OCI-LY1 (cell line): Measurements from ENCODE around the gene LAMA4.

ENCODE experiments used
- H2AFZ ChIP-seq: fragments of 200-600 bp; sonication (generic), shearing (Covaris generic); 2 replicates; pipeline ENCODE4 v1.6.0; 2014; ENCODE audit warnings: antibody characterized with exemption, mild to moderate bottlenecking, low read length
- H3F3A ChIP-seq: fragments of 200-600 bp; sonication (generic), shearing (Covaris generic); 2 replicates; pipeline ENCODE4 v1.6.0; 2014; ENCODE audit warnings: mild to moderate bottlenecking, antibody characterized with exemption, low read length, moderate library complexity; ENCODE audit not compliant: insufficient read depth
- H3K27ac ChIP-seq: fragments of 200-600 bp; sonication (generic); 2 replicates; pipeline ENCODE4 v1.5.1; 2014; ENCODE audit warnings: low read length, mixed run types, mild to moderate bottlenecking, low read depth; ENCODE audit not compliant: poor library complexity, severe bottlenecking
- H3K27me3 ChIP-seq: fragments of 200-600 bp; sonication (generic); 2 replicates; pipeline ENCODE4 v1.6.0; 2014; ENCODE audit warnings: antibody characterized with exemption, mild to moderate bottlenecking, low read length, moderate library complexity; ENCODE audit not compliant: insufficient read depth
- H3K36me3 ChIP-seq: fragments of 200-600 bp; sonication (generic); 2 replicates; pipeline ENCODE4 v1.6.1; 2014; ENCODE audit warnings: mild to moderate bottlenecking, antibody characterized with exemption, low read length, moderate library complexity, mixed read lengths; ENCODE audit not compliant: insufficient read depth
- H3K4me1 ChIP-seq: fragments of 200-600 bp; sonication (generic); 2 replicates; pipeline ENCODE4 v1.5.1; 2014; ENCODE audit warnings: mild to moderate bottlenecking, low read length, moderate library complexity; ENCODE audit not compliant: insufficient read depth, severe bottlenecking
- H3K4me2 ChIP-seq: fragments of 200-600 bp; sonication (generic), shearing (Covaris generic); 2 replicates; pipeline ENCODE4 v1.6.1; 2014; ENCODE audit warnings: low read length
- H3K4me3 ChIP-seq: fragments of 200-600 bp; sonication (generic); 2 replicates; pipeline ENCODE4 v1.5.1; 2014; ENCODE audit warnings: low read length, low read depth, mild to moderate bottlenecking, mixed read lengths; ENCODE audit not compliant: poor library complexity, severe bottlenecking
- H3K79me2 ChIP-seq: fragments of 200-600 bp; shearing (Covaris generic); 2 replicates; pipeline ENCODE4 v1.6.1; 2016; ENCODE audit warnings: mixed run types, low read length, mixed read lengths; ENCODE audit not compliant: insufficient read depth
- H3K9ac ChIP-seq: fragments of 200-600 bp; sonication (generic), shearing (Covaris generic); 2 replicates; pipeline ENCODE4 v1.6.1; 2014; ENCODE audit warnings: mild to moderate bottlenecking, low read length, mixed read lengths
- H3K9me2 ChIP-seq: fragments of 200-600 bp; sonication (generic), shearing (Covaris generic); 2 replicates; pipeline ENCODE4 v1.6.1; 2014; ENCODE audit warnings: low read depth, mild to moderate bottlenecking, low read length, mixed read lengths
- H3K9me3 ChIP-seq: fragments of 200-600 bp; shearing (Covaris generic); 2 replicates; pipeline ENCODE4 v1.6.1; 2014; ENCODE audit warnings: low read length, mixed read lengths
- H4K20me1 ChIP-seq: fragments of 200-600 bp; sonication (generic), shearing (Covaris generic); 2 replicates; pipeline ENCODE4 v1.6.0; 2016; ENCODE audit warnings: mild to moderate bottlenecking, low read length; ENCODE audit not compliant: insufficient read depth
- EZH2 ChIP-seq: fragments of 200-600 bp; sonication (generic), shearing (Covaris generic); IDR thresholded peaks from 2 replicates; pipeline ENCODE4 v1.8.0; 2017; ENCODE audit warnings: borderline replicate concordance, mixed run types, mild to moderate bottlenecking, antibody characterized with exemption, low read length, moderate library complexity, mixed read lengths
- TF ChIP-seq, protein P1 (sequence below): fragments of 200-600 bp; sonication (generic), shearing (Covaris generic); IDR thresholded peaks from 2 replicates; pipeline ENCODE4 v1.5.1; 2017; ENCODE audit warnings: mild to moderate bottlenecking, antibody characterized with exemption, low read length, moderate library complexity, mixed read lengths

Gene LAMA4

GRCh38 chr6:112281821-112282615 is 27.7 kb upstream of the LAMA4 start:
- Histone ChIP-seq H3K9me3 (no peaks in the 10 kb centered on the region), H3F3A (no peaks in the 10 kb centered on the region), H4K20me1 (no peaks in the 10 kb centered on the region), H2AFZ (no peak overlapping the region), H3K27ac (no peak overlapping the region), H3K36me3 (no peaks in the 10 kb centered on the region), H3K27me3 (no peaks in the 10 kb centered on the region), H3K4me2 (no peak overlapping the region), H3K4me1 (no peaks in the 10 kb centered on the region), H3K9me2 (no peaks in the 10 kb centered on the region), H3K79me2 (no peaks in the 10 kb centered on the region), H3K9ac (no peak overlapping the region), H3K4me3 (no peak overlapping the region)
- TF ChIP-seq EZH2 = no peak
- TF ChIP-seq, protein P1, sequence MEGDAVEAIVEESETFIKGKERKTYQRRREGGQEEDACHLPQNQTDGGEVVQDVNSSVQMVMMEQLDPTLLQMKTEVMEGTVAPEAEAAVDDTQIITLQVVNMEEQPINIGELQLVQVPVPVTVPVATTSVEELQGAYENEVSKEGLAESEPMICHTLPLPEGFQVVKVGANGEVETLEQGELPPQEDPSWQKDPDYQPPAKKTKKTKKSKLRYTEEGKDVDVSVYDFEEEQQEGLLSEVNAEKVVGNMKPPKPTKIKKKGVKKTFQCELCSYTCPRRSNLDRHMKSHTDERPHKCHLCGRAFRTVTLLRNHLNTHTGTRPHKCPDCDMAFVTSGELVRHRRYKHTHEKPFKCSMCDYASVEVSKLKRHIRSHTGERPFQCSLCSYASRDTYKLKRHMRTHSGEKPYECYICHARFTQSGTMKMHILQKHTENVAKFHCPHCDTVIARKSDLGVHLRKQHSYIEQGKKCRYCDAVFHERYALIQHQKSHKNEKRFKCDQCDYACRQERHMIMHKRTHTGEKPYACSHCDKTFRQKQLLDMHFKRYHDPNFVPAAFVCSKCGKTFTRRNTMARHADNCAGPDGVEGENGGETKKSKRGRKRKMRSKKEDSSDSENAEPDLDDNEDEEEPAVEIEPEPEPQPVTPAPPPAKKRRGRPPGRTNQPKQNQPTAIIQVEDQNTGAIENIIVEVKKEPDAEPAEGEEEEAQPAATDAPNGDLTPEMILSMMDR = no peak

- H3K9me2 ChIP-seq = no peaks in the 10 kb centered on the region
- H3K4me2 ChIP-seq = no peak overlapping the region
- H3K4me3 ChIP-seq = no peak overlapping the region
- no peaks in the 10 kb centered on the region for H4K20me1 ChIP-seq
- no peaks in the 10 kb centered on the region for H3K9me3 ChIP-seq
- no peak overlapping the region for H2AFZ ChIP-seq
- H3K36me3 ChIP-seq = no peaks in the 10 kb centered on the region
- no peak for TF ChIP-seq EZH2
- TF ChIP-seq, protein P1 = no peak
- H3K27ac ChIP-seq = no peak overlapping the region
- H3F3A ChIP-seq = no peaks in the 10 kb centered on the region
- H3K79me2 ChIP-seq = no peaks in the 10 kb centered on the region
- no peak overlapping the region for H3K9ac ChIP-seq
- H3K27me3 ChIP-seq = no peaks in the 10 kb centered on the region
- H3K4me1 ChIP-seq = no peaks in the 10 kb centered on the region
Observed at GRCh38 chr6:112279031-112279935, 24.9 kb upstream of the LAMA4 start.

DNA sequence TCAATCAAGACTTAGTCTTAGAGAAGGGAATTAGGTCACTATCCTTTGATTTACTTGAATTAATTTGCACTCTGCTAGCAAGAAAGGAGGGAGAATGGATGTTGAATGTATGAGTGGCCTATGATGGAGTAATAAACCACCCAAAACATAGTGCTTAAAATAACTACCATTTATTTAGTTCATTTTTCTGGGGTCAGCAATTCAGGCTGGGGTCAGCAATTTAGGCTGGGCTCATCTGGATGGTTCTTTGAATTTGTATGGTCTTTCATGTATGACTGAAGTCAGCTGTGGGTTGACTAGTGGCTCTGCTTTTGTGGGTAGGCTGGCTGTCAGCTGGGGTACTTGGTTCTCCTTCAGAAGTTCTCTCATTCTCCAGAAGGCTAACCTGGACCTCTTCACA is 21.0 kb upstream of the LAMA4 start:
- Histone ChIP-seq H3K36me3 (no peaks in the 10 kb centered on the region), H3K27me3 (no peaks in the 10 kb centered on the region), H3K27ac (no peak overlapping the region), H3F3A (no peaks in the 10 kb centered on the region), H2AFZ (no peak overlapping the region), H3K4me3 (no peak overlapping the region), H3K4me1 (no peaks in the 10 kb centered on the region), H3K79me2 (no peaks in the 10 kb centered on the region), H3K9ac (no peak overlapping the region), H3K9me3 (no peaks in the 10 kb centered on the region), H3K4me2 (no peak overlapping the region), H3K9me2 (no peaks in the 10 kb centered on the region), H4K20me1 (no peaks in the 10 kb centered on the region)
- TF ChIP-seq, protein P1 = no peak
- no peak for TF ChIP-seq EZH2
